ENCODE data around the gene ARID1A.
"Not testable (repeated sequence)": the region's sequence is repeated elsewhere in the genome, so short reads cannot be mapped to it uniquely, and the experiment has no call there.

Gene ARID1A

DNA sequence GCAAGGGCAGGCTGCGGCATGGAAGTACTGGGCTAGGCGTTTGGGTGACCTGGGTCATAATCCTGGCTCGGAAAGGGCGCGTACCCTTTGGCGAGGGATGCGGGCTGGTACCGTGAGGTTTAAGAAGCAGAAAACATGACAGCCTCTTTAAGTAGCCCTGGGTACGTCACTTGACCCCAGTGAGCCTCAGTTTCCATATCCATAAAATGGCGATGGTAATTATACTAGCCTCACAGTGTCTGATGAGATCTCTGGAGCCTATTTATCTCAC is 92.6 kb downstream of the ARID1A start:
- ATAC-seq (no peak), DNase-seq (peak; percentile 49)

DNA sequence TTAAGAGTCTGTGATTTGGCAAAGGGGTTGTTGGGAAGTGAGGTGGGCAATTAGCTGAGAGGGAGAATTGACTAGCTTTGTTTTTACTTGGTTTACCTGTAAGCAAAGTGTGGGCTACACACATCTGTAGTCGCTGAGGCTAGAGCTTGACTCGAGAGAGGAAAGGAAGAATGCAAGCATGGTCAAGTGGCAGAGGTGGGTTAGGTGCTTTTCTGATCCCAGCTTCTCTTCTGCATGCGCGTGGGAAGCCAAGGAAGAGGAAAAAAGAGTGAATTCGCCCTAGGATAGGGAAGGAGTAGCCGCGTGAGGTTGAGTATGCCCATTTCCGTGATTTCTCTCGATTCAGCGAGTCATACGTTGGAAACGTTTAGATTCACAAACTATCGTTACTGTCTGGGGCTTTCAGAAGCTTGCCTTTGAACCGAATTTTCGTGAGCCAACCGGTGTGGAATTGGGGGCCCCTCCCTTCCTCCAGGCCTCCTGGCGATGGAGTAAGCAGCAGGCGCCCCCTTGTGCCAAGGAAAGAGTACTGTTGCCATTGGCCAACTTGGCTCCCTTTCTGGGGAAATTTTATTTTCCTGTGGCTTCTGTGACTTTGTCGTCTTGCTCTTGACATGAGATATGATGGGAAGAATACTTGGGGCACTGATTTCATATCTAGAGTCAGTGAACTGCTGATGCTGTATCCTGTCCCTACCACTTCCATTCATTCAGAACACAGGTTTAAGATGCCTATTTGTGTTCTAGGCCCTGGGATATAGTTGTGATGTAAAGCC is 93.2 kb downstream of the ARID1A start:
- peak; percentile 12 for ATAC-seq
- peak; percentile 90 for DNase-seq

DNA sequence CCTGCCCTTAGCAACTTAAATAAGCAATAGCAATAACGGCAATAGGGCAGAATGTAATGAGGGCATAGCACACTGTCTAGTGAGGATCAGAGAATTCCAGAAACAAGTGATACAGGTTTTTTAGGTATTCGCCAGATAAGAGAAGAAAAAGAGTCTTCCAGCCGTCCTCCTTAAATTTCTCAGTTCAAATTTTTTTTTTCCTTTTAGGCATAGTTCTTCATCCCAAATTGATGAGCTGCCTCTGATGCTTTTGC is 93.7 kb downstream of the ARID1A start:
- no peak for ATAC-seq
- DNase-seq, result no peak

DNA sequence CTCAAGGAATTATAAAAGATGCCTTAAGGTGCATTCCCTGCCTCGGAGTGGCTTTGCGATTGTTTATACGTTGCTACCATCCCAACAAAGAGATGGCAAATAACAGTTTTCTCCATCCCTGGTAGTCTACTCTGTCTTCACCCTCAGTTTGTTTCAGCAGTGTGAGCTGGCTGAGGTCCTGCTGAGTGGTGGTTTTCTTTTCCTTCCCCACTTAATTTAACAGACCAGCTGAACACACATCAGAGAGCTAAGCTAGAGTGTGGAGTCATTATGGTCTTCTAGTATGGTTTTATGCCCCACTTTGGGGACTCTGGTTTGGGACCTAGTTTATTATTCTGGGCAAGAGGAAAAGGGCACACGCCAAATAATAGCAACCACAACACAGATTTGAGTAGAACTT is 94.1 kb downstream of the ARID1A start:
- peak; percentile 21 for ATAC-seq
- DNase-seq, result peak; percentile 33

DNA sequence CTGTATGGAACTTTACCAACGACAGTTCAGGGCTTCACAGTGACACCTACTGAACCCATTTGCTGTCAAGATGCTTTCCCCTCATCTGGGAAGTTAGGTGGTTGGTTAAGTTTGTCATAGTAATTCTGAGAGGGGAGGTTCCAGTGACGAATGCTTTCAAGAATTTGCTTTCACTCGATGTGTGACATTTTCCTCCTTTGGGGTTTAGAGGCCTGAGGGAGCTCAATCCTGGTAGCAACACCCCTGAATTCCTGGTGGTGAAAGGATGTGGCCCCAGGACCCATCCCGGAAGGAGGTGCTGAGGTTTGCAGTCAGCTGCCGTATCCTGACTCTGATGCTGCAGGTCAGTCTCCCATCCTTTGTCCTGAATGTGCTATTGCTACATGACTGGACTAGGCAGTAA is 94.7 kb downstream of the ARID1A start:
- peak; percentile 48 for DNase-seq

DNA sequence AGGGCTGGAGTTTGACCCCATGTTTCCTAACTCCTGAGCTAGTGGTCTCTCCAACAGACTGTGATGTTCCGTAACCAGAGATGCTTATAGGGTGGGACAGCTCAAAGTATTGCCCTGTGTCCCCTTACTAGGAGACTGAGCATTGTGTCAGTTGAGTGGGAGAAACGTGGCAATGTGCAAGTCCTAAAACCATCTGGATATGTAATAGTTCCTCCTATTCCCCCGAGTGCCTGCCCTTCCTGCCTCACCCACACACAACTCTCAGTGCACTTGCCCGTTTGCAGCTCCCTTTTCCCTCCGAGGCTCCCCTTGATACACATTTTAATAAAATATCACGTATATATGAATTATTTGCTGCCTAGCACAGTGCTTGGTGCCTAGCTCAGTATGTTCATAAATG is 95.3 kb downstream of the ARID1A start:
- DNase-seq (no peak), ATAC-seq (no peak)

More for the DNA sequence above, 94.7 kb downstream of the ARID1A start:
- peak; percentile 37 for ATAC-seq

DNA sequence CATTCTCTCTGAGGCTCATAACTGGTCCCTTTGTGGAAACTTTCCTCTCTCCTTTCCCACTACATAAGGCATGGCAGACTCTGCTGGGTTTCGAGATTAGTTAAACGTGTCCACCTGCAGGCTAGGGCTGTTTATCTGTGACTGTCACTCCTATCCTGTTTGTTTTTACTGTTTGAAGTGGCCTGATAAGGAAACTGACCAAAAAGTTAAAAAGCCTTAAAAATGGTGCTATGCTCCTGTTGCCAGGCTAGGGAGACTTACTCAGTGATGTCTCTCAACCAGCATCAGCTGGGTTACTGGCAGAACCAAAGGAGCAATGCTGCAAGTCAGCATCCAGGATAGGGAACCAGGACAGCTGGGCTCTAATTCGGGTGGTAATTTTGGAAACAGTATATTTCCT is 95.8 kb downstream of the ARID1A start:
- no peak for DNase-seq
- ATAC-seq, result no peak

DNA sequence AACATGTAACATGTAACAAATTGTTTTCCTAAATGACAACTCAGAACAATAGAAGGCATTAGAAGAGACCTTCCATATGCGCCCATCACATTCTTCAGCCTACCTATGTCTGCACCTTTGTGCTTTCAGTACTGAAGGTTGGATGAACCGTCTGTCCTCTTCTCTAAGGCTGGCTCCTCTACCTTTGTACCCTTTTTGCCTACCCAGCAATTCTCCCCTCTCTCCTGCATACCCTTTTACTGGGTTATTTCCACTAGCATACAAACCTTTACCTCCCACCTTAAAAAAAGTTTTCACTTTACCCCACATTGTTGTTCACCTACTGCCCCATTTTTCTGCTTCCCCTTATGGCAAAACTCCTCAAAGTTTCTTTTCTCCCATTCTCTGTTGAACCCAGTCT is 97.1 kb downstream of the ARID1A start:
- ATAC-seq (no peak), DNase-seq (no peak)

DNA sequence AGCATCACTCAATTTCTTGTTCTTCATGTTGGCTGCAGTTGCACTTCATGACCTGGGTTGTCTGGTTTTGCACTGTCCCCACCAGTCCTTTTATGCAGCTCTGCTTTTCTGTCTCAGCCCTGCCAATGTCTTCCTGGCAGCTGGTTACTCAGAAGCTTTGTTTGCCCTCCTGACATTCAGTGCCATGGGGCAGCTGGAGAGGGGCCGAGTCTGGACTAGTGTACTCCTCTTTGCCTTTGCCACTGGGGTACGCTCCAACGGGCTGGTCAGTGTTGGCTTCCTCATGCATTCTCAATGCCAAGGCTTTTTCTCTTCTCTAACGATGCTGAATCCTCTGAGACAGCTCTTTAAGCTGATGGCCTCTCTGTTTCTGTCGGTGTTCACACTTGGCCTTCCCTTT is 98.6 kb downstream of the ARID1A start:
- no peak for DNase-seq
- ATAC-seq, result no peak

DNA sequence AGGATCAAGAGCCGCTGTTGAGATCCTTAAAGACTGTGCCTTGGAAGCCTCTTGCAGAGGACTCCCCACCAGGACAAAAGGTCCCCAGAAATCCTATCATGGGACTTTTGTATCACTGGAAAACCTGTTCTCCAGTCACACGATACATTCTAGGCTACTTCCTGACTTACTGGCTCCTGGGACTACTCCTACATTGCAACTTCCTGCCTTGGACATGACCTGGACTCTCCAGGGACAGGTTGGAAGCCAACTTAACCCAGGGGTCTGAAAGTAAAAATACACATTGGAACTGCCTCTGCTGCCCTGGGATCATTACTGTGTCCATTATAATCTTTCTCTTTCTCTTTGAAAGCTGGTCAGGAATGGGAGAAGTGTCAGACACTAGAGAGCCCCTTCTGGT is 101.8 kb downstream of the ARID1A start:
- no peak for DNase-seq
- ATAC-seq, result no peak

DNA sequence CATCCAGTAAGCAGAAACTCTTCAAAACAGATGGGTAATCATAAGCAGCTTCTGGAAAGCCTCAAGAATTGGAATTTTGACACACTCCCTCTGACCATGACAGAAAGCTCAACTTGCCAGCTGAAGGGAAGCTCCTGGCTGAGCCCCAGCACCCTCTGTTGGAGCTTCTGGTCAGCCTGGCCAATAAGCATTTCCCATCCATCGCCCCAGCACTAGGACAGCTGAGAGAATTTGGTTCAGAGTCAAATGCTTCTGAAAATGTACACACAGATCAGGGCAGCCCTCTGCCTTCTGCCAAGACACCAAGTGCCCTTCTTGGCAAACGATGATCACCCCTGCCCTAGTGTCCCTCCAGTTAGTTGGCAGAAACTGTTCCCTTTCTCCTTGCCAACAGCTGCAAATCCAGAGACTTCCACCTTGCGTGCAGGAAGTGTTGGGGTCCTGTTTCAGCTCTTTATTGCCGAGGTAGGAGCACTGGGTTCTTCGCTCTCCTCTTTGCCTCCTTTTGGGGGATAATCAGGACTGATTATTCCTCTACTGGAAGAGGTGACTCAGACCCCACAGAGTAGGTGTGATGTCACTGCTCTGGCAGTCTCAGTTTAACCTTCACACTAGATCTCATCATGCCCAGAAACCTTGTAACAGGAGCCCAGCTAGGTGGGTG is 103.8 kb downstream of the ARID1A start:
- DNase-seq, result peak; percentile 45
- peak; percentile 92 for ATAC-seq

DNA sequence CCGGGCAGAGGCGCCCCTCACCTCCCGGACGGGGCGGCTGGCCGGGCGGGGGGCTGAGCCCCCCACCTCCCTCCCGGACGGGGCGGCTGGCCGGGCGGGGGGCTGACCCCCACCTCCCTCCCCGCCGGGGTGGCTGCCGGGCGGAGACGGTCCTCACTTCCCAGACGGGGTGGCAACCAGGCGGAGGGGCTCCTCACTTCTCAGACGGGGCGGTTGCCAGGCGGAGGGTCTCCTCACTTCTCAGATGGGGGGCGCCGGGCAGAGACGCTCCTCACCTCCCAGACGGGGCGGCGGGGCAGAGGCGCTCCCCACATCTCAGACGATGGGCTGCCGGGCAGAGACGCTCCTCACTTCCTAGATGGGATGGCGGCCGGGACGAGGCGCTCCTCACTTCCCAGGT is 108.1 kb downstream of the ARID1A start:
- not testable (repeated sequence) for ATAC-seq, DNase-seq

DNA sequence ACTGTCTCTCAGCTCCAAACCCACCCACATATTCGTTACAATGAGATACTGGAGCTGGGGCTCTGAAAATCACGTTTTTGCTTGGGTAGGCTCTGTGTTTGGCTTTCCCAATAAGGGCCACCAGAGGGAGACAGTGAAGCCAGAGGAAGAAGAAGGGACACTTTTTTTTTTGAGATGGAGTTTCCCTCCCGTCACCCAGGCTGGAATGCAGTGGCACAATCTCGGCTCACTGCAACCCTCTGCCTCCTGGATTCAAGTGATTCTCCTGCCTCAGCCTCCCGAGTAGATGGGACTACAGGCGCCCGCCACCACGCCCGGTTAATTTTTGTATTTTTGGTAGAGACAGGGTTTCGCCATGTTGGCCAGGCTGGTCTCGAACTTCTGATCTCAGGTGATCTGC is 114.3 kb downstream of the ARID1A start:
- peak; percentile 80 for DNase-seq
- ATAC-seq, result peak; percentile 76

DNA sequence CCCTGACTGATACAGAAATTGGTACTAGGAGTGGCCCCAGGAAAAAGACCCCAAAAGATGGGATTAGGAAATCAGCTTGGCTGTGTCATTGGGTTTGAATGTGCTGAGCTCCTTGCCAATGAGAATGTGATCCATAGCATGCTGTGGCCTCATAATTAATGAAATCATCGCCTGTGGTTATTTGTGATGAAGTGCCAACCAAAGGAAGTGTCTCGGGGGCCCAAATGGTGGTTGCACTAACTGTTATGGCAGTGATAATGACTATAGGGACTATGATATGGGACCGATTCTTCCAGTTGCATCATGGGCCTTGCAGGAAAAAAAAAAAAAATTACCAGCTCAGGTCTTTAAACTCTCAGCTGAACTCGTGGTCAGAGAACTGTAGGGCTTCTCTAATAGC is 115.2 kb downstream of the ARID1A start:
- DNase-seq, result no peak
- ATAC-seq, result no peak

DNA sequence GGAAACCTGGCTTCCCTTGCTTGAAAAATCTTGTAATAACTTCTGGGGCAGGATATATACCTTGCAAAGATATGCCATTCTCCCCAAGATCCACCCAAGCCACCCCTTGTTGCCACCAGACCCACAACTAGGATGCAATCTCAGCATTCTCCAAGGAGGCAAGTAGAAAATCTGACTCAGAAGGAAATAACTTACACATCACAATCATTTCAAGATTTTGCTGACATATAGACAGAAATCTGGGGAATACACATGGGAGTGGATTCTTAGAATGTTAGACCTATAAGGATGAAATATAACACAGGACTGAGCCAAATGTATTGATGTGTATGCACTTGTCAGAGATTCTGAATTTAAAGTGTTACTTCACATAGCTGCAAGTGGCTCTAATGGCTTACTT is 115.9 kb downstream of the ARID1A start:
- DNase-seq (no peak), ATAC-seq (peak; percentile 40)

DNA sequence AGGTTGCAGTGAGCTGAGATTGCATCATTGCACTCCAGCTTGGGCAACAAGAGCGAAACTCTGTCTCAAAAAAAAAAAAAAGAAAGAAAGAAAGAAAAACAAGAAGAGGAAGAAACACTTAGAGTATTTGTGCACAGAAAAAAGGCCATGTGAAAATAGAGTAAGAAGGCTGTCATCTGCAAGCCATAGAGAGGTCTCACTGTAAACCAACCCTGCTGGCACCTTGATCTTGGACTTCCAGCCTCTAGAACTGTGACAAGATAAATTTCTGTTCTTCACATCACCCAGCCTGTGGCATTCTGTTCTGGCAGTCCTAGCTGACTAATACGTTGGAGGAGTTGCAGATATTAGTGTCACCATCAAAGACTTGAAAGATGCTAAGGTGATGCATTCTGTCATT is 118.6 kb downstream of the ARID1A start:
- DNase-seq, result no peak
- ATAC-seq, result no peak

DNA sequence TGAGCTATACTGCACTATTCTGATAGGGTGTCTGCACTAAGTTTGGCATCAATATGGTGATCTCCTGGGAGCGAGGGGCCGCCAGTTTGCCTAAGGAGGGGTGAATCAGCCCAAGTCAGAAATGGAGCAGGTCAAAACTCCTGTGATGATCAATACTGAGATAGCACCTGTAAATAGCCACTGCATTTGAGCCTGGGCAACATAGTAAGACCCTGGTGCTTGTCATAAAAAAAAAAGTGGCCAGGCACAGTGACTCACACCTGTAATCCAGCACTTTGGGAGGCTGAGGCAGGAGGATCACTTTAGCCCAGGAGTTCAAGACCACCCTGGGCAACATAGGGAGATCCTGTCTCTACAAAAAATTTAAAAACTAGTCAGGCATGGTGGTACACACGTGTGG is 119.1 kb downstream of the ARID1A start:
- DNase-seq, result no peak
- ATAC-seq, result no peak

DNA sequence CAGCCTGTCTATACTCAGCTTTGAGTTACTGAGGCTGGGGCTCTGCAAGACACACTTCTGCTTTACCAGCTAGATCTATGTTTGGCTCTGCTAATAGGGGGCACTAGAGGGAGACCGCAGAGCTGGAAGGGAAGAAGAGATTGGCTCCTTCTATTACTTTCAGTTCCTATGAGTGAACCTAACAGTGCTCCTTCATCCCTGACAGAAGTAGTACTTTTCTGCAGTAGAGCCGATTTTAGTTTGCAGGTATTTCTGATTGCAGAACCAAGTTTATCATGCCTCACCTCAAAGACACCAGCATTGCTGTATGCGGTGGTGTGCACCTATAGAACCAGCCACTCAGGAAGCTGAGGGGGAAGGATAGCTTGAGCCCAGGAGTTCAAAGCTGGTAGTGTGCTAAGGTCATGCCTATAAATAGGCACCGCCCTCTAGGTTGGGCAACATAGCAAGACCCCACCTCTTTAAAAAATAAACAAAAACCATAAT is 125.0 kb downstream of the ARID1A start:
- DNase-seq (no peak), ATAC-seq (peak; percentile 90)

DNA sequence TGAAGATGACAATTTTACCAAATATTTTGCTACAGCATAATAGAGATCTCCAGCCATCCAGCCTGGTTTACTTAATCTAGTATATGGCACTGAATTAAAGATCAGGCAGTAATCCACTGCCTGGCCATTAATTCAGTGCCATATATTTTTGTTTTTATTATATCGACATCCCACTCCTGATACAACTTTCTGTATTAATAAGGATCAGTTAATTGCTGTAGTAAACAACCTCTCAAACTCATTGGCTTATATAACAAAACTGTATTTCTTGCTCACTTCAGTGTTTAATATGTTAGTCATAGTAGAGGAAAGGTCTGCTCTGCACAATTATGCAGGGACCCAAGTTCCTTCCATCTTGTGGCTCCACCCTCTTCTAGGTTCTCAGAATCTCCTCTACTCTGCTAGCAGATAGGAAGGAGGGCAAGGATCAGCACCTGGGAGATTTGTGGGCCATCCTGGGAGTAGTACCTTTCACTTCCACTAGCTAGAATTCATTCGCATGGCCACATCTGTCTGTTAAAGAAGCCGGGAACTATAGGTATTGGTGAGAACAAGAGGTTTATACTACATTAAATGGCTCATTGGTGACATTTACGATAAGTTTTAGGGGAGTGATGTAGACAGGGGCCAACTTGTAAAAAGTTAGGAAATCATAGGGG is 127.1 kb downstream of the ARID1A start:
- no peak for DNase-seq
- ATAC-seq, result no peak

DNA sequence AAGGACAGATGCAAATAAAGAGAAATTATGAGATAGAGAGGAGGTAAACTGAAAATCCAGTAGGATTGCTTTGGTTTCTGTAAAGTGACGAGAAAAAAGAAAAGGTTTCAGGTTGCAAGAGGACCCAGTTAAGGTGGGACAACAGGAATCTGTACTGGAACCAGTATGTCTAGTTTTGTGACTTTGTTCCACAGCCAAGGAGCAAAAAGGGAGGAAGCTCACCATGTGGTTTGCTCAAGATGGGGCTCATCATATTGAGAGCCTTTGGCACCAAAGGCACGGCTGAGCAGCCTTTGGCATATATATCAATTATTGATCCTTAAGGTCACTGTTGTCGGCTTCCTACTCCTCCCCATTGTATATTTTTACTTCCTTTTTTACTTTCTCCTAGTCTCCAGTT is 128.9 kb downstream of the ARID1A start:
- no peak for DNase-seq
- no peak for ATAC-seq

DNA sequence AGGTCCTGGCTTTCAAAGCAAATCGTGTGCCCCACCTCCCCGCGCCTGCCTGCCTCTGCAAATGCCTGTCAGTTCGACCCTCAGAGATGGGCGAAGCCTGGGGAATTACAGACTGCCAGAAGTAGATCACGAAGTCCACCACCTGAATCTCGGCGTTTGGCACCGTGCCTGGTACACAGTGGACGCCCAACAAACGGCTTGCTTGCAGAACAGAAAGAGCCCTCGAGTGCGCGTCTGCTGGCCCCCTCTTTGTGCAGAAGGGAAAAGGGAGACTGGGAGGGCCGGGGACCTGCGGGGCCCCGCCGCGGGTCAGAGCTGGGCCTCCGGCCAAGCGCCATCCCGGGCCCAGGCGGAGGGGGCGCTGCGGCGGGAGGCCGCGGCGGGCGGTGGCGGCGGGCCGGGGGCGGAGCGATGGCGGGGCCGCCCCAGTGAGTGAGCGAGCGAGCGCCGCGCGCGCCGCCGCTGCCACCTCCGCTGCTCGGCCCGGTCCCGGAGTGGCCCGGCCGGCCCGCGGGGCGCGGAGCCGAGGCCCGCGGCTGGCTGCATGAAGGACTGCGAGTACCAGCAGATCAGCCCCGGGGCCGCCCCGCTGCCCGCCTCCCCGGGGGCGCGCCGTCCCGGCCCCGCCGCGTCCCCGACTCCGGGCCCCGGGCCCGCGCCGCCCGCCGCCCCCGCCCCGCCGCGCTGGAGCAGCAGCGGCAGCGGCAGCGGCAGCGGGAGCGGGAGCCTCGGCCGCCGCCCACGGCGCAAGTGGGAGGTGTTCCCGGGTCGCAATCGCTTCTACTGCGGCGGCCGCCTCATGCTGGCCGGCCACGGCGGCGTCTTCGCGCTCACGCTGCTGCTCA is 130.7 kb downstream of the ARID1A start, which contains the start of gene ZDHHC18:
TSS of gene ZDHHC18 (plus strand) at position 428 of the 845 bp plus-strand sequence. CDS start at position 545, 117 bp downstream.
- DNase-seq (peak; percentile 85), ATAC-seq (peak; percentile 83)

DNA sequence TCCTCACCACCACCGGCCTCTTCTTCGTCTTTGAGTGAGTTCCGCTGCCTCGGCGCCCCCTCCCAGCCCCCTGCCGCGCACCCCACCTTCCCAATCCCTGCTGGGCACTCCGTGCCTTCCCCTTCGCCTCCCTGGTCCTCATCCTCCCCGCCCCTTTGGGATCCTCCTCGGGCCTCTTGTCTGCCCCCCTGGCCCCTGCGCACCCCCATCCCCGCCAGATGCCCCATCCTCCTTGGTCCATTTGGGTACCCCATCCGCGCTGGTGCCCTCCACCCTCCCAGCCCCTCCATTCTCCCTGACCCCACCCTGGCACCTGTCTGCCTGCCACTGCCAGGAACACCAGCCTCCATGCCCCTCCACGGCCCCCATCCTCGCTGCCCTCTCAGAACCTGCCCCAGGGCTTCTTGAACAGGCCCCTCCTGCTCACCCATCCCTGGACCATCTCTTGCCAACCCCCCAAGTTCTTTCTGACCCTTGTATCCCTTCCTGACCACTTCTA is 131.3 kb downstream of the ARID1A start:
- ATAC-seq, result no peak

More for the DNA sequence above, 131.3 kb downstream of the ARID1A start:
- DNase-seq, result peak; percentile 32

All from stimulated activated naive CD8-positive, alpha-beta T cell treated with anti-CD3 and anti-CD28 coated beads, Interleukin-15, Interleukin-2, amounts not matched to agents 100 U/mL and 50 U/mL, for 24 hours (primary cell).